A549 (cell line): ENCODE data around the gene GBP2.

ENCODE experiments used
- MAZ ChIP-seq: fragments of 150-350 bp; IDR thresholded peaks from 2 replicates; pipeline ENCODE4 v1.6.1; 2014; ENCODE audit warnings: antibody characterized with exemption, low read depth, low read length, borderline replicate concordance
- POLR2A ChIP-seq: IDR thresholded peaks from 2 replicates; pipeline ENCODE4 v1.6.1; 2012; ENCODE audit warnings: mild to moderate bottlenecking, low read length
- SMC3 ChIP-seq: fragments of >200 bp; sonication (Bioruptor Twin); formaldehyde crosslinking; IDR thresholded peaks from 3 replicates; pipeline ENCODE4 v1.6.1; 2018; ENCODE audit warnings: inconsistent platforms

DNA sequence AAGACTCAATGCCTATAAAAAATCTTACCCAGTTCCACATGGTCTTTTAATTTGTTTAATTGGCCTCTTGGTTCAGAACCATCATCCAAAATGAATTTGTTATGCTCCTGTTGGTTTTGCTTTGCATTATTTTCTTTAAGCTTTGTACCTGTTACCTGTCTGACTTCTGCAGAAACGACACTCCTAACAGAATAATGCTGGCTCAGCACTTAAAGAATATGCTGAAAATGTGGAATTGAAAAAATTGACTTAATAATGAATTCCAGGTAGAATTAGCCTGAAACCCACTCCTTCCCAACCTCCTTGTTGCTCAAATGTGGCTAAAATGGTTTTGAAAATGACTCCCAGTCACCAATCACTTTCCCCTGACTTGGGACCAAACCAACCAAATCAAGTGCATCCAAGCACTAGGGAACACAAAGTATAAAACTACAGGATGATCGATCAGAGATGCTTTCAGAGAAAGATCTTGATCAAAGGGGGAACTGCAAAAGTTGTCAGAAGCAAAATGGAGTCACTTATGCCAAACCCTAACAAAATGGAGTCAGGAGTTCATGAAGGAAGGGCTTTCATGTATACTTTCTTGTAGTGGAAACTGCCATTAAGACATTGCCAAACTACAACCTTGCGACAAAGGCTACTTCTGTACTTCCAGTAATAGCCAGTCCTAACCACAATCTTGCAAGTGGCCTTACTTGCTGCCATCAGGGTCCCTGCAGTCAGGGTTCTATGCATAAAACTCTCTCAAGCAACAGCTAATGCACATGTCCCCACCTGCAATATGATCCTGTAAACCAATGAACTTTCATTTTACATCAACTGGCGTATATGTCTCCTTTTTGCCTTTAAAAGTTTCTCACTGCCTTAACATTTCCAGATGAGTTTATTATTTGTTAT, 44.5 kb upstream of the GBP2 start:
- TF ChIP-seq SMC3 (no peak), MAZ (no peak), POLR2A (no peak)
